Activated CD4-positive, alpha-beta T cell treated with anti-CD3 and anti-CD28 coated beads, Interleukin-2, amount 10 ng/mL, durations not matched to agents 7 days and 5 days (primary cell): ENCODE data around the gene C3orf85. TPM values are rescaled to one million over a fixed set of nuclear protein-coding genes. Genes with fewer than 3 reads are reported as not detected.

Experiments
- CTCF ChIA-PET: fragments of 350-600 bp; sonication (Branson Sonifier 250); formaldehyde crosslinking; loops from one replicate; lab custom pipeline; 2021; ENCODE audit warnings: antibody characterized with exemption; lab: Charles Lee
- POLR2A ChIA-PET: fragments of 350-600 bp; sonication (Branson Sonifier 250); formaldehyde crosslinking; loops from one replicate; lab custom pipeline; 2021; ENCODE audit warnings: antibody characterized with exemption; lab: Charles Lee
- DNase-seq: peaks from one replicate; pipeline ENCODE4 v3.0.0-alpha.2; 2020
- H3K27ac Mint-ChIP-seq: one replicate; pipeline ENCODE4 v1.8.0; 2021; ENCODE audit warnings: mild to moderate bottlenecking, moderate library complexity, mixed read lengths
- H3K27me3 Mint-ChIP-seq: one replicate; pipeline ENCODE4 v1.8.0; 2021; ENCODE audit warnings: mixed read lengths
- H3K36me3 Mint-ChIP-seq: one replicate; pipeline ENCODE4 v1.8.0; 2021; ENCODE audit warnings: low read depth, mixed read lengths
- H3K4me1 Mint-ChIP-seq: one replicate; pipeline ENCODE4 v1.8.0; 2021; ENCODE audit warnings: mixed read lengths
- H3K4me3 Mint-ChIP-seq: one replicate; pipeline ENCODE4 v1.8.0; 2021; ENCODE audit warnings: mild to moderate bottlenecking, moderate library complexity, mixed read lengths
- H3K9me3 Mint-ChIP-seq: one replicate; pipeline ENCODE4 v1.8.0; 2021; ENCODE audit warnings: mixed read lengths
- total RNA-seq, 2 experiments: library from RNA; stranded (reverse); gene quantifications; one replicate each; pipeline ENCODE4 v1.2.3, GENCODE V29; 2021

C3orf85 gene
- total RNA-seq, 2 experiments from 2014 or later: not detected

DNA sequence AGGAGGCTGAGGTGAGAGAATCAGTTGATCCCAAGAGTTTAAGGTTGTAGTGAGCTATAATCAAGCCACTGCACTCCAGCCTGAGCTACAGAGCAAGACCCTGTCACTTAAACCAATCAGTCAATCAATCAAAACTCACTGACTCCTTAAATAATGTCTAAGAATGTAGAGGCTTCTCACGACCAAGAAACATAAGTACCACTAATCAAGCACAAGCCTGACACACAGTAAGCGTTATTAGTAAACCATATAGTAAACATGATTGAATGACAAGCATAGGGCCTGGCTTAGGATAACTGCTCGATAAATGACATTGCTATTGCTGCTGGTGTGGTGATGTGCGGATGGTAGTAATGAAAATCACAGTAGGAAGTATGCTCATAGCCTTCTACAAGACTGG, 29.4 kb downstream of the C3orf85 start:
- H3K27ac Mint-ChIP-seq: no peak overlapping the region
- no peaks in the 10 kb centered on the region for H3K36me3 Mint-ChIP-seq
- no peak for DNase-seq
- H3K4me3 Mint-ChIP-seq: no peak overlapping the region
- ChIA-PET CTCF (no interaction called here), POLR2A (no interaction called here)
- no peaks in the 10 kb centered on the region for H3K4me1 Mint-ChIP-seq
- no peaks in the 10 kb centered on the region for H3K27me3 Mint-ChIP-seq
- H3K9me3 Mint-ChIP-seq: no peaks in the 10 kb centered on the region

DNA sequence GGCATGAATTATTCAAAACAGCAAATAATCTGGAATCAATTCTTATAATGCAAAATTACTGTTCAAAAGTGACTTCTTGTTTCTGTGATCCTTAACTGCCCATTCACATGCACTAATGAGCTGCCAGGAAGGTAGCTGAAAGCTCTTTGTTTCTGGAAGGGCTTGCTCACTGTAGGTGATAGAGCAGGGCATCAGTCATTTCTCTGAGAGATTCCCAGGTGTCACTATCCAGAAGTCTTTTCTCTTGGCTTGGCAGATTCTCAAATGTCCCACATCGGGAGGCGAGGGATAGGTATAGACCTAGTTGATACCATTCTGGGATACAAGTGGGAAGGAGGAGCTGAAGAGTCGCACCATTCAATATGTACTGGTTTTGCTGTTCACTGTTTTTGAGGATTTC, 35.0 kb downstream of the C3orf85 start:
- POLR2A ChIA-PET: no interaction called here
- CTCF ChIA-PET: interaction anchor here (0.6 kb wide), 1 partner anchor 267 kb away, joined by 4 read pairs; no protein-coding TSS in a partner anchor
- no peaks in the 10 kb centered on the region for H3K9me3 Mint-ChIP-seq

DNA sequence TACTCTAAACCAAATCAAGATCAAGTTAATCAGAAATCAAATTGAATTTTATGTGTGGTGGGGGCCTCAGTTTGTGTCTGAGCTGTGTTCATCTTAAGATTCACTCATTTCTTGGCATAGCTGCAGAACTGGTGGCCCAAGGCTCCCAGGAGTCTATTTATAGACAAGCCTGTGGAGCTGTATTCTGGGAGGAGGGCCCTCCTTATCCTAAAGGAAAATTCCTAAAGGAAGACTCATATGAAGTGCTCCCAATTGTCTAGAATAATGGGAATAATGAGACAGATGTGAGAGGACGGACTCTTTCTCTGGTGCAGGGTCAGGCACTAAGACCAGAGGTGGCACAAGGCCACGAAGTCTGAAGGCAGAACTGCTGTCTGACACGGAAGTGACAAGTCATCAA, 38.9 kb downstream of the C3orf85 start:
- H3K9me3 Mint-ChIP-seq: no peaks in the 10 kb centered on the region
- no peaks in the 10 kb centered on the region for H3K4me1 Mint-ChIP-seq
- CTCF ChIA-PET: no interaction called here
- no peak overlapping the region for H3K27ac Mint-ChIP-seq
- POLR2A ChIA-PET: no interaction called here
- no peaks in the 10 kb centered on the region for H3K36me3 Mint-ChIP-seq
- DNase-seq: no peak
- no peak overlapping the region for H3K4me3 Mint-ChIP-seq
- H3K27me3 Mint-ChIP-seq: peaks cover 3% of the 10 kb centered on the region

More for the DNA sequence above, 35.0 kb downstream of the C3orf85 start:
- no peak overlapping the region for H3K27ac Mint-ChIP-seq
- peaks cover 3% of the 10 kb centered on the region for H3K27me3 Mint-ChIP-seq
- no peaks in the 10 kb centered on the region for H3K4me1 Mint-ChIP-seq
- no peak for DNase-seq
- no peaks in the 10 kb centered on the region for H3K36me3 Mint-ChIP-seq
- H3K4me3 Mint-ChIP-seq: no peak overlapping the region

DNA sequence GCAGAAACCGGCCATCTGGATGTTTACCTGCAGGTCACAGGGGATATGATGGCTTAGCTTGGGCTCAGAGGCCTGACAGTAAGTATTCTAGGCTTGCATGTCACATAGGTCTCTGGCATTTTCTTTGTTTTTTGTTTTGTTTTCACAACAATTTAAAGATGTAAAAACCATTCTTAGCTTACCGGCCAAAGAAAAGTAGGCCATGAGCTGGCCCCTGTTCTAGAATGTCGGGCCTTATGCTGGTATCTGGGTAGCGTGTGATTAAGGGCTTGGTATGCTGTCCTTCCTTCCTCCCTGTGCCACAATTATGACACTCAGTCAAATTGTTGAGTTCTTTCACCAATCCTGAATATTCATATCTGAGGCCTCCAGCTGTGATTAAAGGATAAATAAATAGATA, 40.2 kb downstream of the C3orf85 start:
- no peak for DNase-seq
- H3K27me3 Mint-ChIP-seq: peaks cover 3% of the 10 kb centered on the region
- no peak overlapping the region for H3K27ac Mint-ChIP-seq
- POLR2A ChIA-PET: no interaction called here
- CTCF ChIA-PET: no interaction called here
- H3K36me3 Mint-ChIP-seq: no peaks in the 10 kb centered on the region
- no peaks in the 10 kb centered on the region for H3K4me1 Mint-ChIP-seq
- H3K4me3 Mint-ChIP-seq: no peak overlapping the region
- H3K9me3 Mint-ChIP-seq: no peaks in the 10 kb centered on the region

DNA sequence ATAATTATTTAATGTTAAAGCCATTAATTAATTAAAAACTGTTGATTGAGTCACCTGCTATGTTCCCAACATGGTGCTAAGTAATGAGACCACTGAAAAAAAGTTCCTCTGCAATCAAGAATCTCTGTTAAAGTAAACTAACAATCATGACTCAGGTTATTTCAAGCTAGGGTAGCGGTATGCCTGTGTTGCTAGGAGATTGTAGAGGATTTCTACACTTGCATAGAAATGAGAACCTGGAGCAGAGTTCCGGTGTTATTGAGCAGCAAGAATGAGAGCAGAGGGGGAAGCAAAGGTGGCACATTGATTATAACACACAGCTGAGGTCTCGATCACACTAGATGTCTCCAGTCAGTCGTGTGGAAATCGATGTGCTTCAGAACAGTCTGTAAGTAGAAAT, 41.4 kb downstream of the C3orf85 start:
- Mint-ChIP-seq H3K36me3 (no peaks in the 10 kb centered on the region), H3K9me3 (no peaks in the 10 kb centered on the region), H3K27me3 (peaks cover 3% of the 10 kb centered on the region), H3K4me3 (no peak overlapping the region), H3K27ac (no peak overlapping the region), H3K4me1 (no peaks in the 10 kb centered on the region)
- DNase-seq: no peak
- CTCF ChIA-PET: no interaction called here
- POLR2A ChIA-PET: no interaction called here

DNA sequence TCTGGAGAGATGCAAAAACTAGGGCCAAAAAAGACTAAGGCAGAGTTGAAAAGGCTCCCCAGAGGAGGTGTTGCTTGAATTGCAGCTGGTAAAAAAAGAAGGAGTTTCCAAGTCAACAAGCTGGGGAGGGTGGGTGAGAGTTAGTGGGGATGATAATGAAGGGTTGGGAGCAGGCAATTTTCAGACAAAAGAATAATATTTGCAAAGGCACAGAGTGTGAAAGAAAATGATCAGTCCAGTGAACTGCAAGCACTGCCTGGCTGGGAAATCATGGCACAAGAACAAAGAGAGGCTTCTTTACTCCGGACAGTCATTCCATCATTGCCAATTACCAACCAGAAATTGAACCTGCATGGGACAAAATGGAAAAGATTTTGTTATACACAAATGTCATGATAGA, 42.2 kb downstream of the C3orf85 start:
- ChIA-PET CTCF (no interaction called here), POLR2A (no interaction called here)
- Mint-ChIP-seq H3K4me3 (no peak overlapping the region), H3K27me3 (peaks cover 3% of the 10 kb centered on the region), H3K36me3 (no peaks in the 10 kb centered on the region), H3K9me3 (no peaks in the 10 kb centered on the region), H3K4me1 (no peaks in the 10 kb centered on the region), H3K27ac (no peak overlapping the region)
- no peak for DNase-seq

DNA sequence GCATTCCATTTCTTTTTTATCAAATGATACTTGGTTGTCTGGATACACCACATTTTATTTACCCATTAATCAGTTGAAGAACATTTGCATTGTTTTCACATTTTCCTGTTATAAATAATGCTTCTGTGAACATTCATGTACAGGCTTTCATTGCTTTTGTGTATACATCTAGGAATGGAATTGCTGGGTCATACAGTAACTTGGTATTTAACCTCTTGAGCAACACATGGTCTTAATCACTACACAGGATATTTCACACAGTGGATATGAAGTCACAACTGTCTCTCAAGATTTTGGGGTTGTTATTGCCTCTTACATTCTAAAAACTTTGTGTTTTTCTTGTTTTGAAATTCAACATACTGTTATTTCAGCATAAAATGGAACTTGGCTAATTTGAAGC, 48.2 kb downstream of the C3orf85 start:
- H3K27ac Mint-ChIP-seq: no peak overlapping the region
- no peaks in the 10 kb centered on the region for H3K4me1 Mint-ChIP-seq
- no peaks in the 10 kb centered on the region for H3K9me3 Mint-ChIP-seq
- ChIA-PET CTCF (no interaction called here), POLR2A (no interaction called here)
- no peaks in the 10 kb centered on the region for H3K36me3 Mint-ChIP-seq
- no peak overlapping the region for H3K4me3 Mint-ChIP-seq
- no peak for DNase-seq
- no peaks in the 10 kb centered on the region for H3K27me3 Mint-ChIP-seq

DNA sequence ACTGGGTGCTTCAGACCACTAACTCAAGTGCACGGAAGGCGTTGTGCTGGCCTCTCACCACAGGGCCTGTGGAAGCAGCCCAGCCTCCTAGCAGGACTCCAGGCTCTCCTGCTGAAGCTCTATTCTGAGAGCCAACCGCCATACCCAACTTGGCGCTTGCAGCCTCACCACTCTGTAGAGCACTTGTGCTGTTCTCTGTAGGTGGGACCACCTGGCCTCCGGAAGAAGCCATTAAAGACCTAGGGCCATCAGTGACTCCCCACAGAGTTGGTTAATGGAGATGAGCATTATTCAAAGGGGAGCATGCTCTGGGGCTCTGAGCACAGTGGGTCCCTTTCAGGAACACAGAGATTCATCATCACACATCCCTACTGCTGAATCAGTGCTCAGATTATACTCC, 50.9 kb downstream of the C3orf85 start:
- H3K36me3 Mint-ChIP-seq: no peaks in the 10 kb centered on the region
- no peak overlapping the region for H3K4me3 Mint-ChIP-seq
- no peaks in the 10 kb centered on the region for H3K4me1 Mint-ChIP-seq
- no peaks in the 10 kb centered on the region for H3K27me3 Mint-ChIP-seq
- H3K9me3 Mint-ChIP-seq: no peaks in the 10 kb centered on the region
- ChIA-PET CTCF (no interaction called here), POLR2A (no interaction called here)
- no peak for DNase-seq
- no peak overlapping the region for H3K27ac Mint-ChIP-seq

DNA sequence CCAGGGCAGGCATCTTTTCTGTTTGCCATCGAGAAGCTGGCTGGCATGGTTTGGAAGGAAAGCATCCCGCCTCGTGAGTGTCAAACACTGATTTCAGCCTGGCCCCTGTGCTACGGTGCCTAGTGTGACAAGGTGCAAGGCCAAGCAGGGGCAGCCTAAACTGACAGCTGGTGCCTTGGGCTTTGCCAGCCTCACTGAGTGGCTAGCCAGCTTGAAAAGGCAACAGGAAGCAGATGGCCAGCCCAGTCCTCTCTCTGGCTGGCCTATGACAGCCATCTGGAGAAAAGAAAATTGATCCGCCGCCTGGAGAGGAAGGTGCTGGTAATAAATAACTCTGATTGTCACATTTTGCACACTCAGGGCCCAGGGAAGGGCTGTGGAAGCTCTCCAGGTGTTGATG, 52.2 kb downstream of the C3orf85 start:
- CTCF ChIA-PET: no interaction called here
- Mint-ChIP-seq H3K27me3 (no peaks in the 10 kb centered on the region), H3K9me3 (no peaks in the 10 kb centered on the region), H3K27ac (no peak overlapping the region), H3K4me3 (no peak overlapping the region), H3K4me1 (no peaks in the 10 kb centered on the region), H3K36me3 (no peaks in the 10 kb centered on the region)
- DNase-seq: no peak
- POLR2A ChIA-PET: no interaction called here

DNA sequence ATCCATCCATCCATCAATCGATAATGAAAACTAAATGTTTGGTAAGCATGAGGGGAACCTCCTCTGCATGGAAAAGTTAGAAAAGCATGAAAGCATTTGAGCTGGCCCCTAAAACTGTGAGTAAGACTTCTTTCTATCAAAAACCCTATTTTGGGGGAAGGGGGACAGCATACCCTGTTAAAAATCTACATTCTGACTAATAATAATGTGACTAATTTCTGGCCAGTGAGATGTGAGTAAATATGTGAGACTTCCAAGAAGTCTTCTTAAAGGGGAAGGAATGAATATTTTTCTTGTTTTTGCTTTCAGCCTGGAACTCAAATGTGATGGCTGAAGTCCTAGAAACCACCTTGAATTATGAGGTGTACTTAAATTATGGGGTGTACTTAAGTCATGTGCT, 54.9 kb downstream of the C3orf85 start:
- Mint-ChIP-seq H3K27ac (no peak overlapping the region), H3K9me3 (no peaks in the 10 kb centered on the region), H3K27me3 (no peaks in the 10 kb centered on the region), H3K36me3 (no peaks in the 10 kb centered on the region), H3K4me1 (no peaks in the 10 kb centered on the region), H3K4me3 (no peak overlapping the region)
- CTCF ChIA-PET: no interaction called here
- POLR2A ChIA-PET: no interaction called here
- DNase-seq: no peak

DNA sequence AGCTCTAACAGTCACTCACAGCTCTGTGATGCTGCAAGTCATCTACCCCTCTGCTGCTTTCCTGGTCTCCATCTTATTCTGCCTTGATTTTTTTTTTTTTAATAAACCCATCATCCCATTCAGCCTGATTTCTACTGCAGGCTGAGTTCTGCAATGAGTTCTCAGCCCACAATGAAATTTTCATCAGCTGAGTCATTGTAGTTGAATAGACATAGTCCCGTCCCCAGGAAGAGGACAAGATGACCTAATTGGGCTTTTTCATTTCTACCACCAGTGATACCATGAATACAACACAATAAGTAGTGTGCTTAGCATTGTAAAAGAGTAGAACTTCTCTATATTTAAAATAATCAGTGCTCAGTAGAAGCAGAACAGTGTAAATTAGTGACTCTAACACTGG, 59.3 kb downstream of the C3orf85 start:
- ChIA-PET POLR2A (no interaction called here), CTCF (interaction anchor here (0.9 kb wide), 1 partner anchor 14 kb away, joined by 3 read pairs; no protein-coding TSS in a partner anchor)
- H3K9me3 Mint-ChIP-seq: peaks cover 6% of the 10 kb centered on the region
- no peak overlapping the region for H3K27ac Mint-ChIP-seq
- H3K27me3 Mint-ChIP-seq: no peaks in the 10 kb centered on the region
- H3K4me1 Mint-ChIP-seq: no peaks in the 10 kb centered on the region
- no peaks in the 10 kb centered on the region for H3K36me3 Mint-ChIP-seq
- H3K4me3 Mint-ChIP-seq: no peak overlapping the region
- no peak for DNase-seq

Other genes starting within 250 kb of the C3orf85 start
- not detected for gene GUCA1C, start 182.8 kb upstream of the C3orf85 start, total RNA-seq
- not detected for gene MORC1, start 18.6 kb upstream of the C3orf85 start, total RNA-seq
- not detected for gene DPPA2, start 179.8 kb downstream of the C3orf85 start, total RNA-seq
- not detected for gene DPPA4, start 200.8 kb downstream of the C3orf85 start, total RNA-seq